ENCODE measurements around the gene NR3C2.
"Not testable (repeated sequence)": the region's sequence is repeated elsewhere in the genome, so short reads cannot be mapped to it uniquely, and the experiment has no call there.

Gene NR3C2

GRCh38 chr4:148364525-148364924 is 77.7 kb downstream of the NR3C2 start:
- DNase-seq, result no peak

- no peak for DNase-seq
These were observed 82.4 kb downstream of the NR3C2 start for GRCh38 chr4:148359769-148360168.

- no peak for DNase-seq
These were observed 86.6 kb downstream of the NR3C2 start for GRCh38 chr4:148355442-148356123.

- DNase-seq, result no peak
These were observed 88.0 kb downstream of the NR3C2 start for GRCh38 chr4:148354186-148354585.

GRCh38 chr4:148353571-148353970 is 88.6 kb downstream of the NR3C2 start:
- DNase-seq, result no peak

GRCh38 chr4:148349153-148349552 is 93.1 kb downstream of the NR3C2 start:
- no peak for DNase-seq

GRCh38 chr4:148346657-148347056 is 95.6 kb downstream of the NR3C2 start:
- DNase-seq, result no peak

- no peak for DNase-seq
These were observed 96.7 kb downstream of the NR3C2 start for GRCh38 chr4:148345509-148345908.

GRCh38 chr4:148344941-148345340 is 97.3 kb downstream of the NR3C2 start:
- DNase-seq, result no peak

- DNase-seq, result no peak
These were observed 97.9 kb downstream of the NR3C2 start for GRCh38 chr4:148344352-148344751.

- DNase-seq, result no peak
These were observed 100.0 kb downstream of the NR3C2 start for GRCh38 chr4:148341980-148342800.

- DNase-seq, result no peak
These were observed 107.1 kb downstream of the NR3C2 start for GRCh38 chr4:148335133-148335532.

- DNase-seq, result no peak
These were observed 108.9 kb downstream of the NR3C2 start for GRCh38 chr4:148333265-148333664.

GRCh38 chr4:148332486-148332885 is 109.7 kb downstream of the NR3C2 start:
- no peak for DNase-seq

- DNase-seq, result no peak
These were observed 111.5 kb downstream of the NR3C2 start for GRCh38 chr4:148330724-148331123.

GRCh38 chr4:148330161-148330560 is 112.1 kb downstream of the NR3C2 start:
- DNase-seq, result no peak

GRCh38 chr4:148329751-148330150 is 112.5 kb downstream of the NR3C2 start:
- no peak for DNase-seq

GRCh38 chr4:148327683-148328082 is 114.5 kb downstream of the NR3C2 start:
- no peak for DNase-seq

- not testable (repeated sequence) for DNase-seq
These were observed 118.9 kb downstream of the NR3C2 start for GRCh38 chr4:148323316-148323715.

GRCh38 chr4:148315049-148315448 is 127.2 kb downstream of the NR3C2 start:
- DNase-seq, result no peak

GRCh38 chr4:148312956-148313490 is 129.2 kb downstream of the NR3C2 start:
- DNase-seq, result no peak

- no peak for DNase-seq
These were observed 130.7 kb downstream of the NR3C2 start for GRCh38 chr4:148311526-148311925.

- no peak for DNase-seq
These were observed 131.5 kb downstream of the NR3C2 start for GRCh38 chr4:148310756-148311155.

GRCh38 chr4:148305751-148306150 is 136.5 kb downstream of the NR3C2 start:
- no peak for DNase-seq
